ENCODE results near the gene MSMO1.
"Not testable (repeated sequence)": the region's sequence is repeated elsewhere in the genome, so short reads cannot be mapped to it uniquely, and the experiment has no call there.

DNA sequence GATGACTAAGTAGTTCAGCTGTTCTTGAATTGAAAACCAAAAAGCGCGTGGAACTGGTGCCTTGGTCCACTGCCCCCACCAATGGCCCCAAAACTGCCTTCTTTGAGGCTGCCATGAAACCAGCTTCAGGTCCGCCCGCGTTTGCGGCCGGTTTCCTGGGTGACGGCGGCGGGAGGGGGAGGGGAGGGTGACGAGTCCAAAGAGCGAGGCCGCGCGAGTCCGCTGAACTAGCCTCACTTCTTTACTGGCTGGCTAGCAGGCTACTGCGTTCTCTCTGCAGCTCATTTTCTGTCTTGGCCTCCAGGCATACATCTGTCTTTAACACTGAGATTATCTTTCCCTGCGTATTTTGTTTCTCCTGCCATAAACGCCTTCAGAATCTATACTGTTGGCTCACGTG, 47.9 kb upstream of the MSMO1 start:
- TF ChIP-seq, protein P1, sequence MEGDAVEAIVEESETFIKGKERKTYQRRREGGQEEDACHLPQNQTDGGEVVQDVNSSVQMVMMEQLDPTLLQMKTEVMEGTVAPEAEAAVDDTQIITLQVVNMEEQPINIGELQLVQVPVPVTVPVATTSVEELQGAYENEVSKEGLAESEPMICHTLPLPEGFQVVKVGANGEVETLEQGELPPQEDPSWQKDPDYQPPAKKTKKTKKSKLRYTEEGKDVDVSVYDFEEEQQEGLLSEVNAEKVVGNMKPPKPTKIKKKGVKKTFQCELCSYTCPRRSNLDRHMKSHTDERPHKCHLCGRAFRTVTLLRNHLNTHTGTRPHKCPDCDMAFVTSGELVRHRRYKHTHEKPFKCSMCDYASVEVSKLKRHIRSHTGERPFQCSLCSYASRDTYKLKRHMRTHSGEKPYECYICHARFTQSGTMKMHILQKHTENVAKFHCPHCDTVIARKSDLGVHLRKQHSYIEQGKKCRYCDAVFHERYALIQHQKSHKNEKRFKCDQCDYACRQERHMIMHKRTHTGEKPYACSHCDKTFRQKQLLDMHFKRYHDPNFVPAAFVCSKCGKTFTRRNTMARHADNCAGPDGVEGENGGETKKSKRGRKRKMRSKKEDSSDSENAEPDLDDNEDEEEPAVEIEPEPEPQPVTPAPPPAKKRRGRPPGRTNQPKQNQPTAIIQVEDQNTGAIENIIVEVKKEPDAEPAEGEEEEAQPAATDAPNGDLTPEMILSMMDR (IDR thresholded peaks at IDR 0.05), result not testable (repeated sequence)
- TF ChIP-seq POLR2A (IDR thresholded peaks at IDR 0.05), result not testable (repeated sequence)

All from tibial nerve (tissue), 3 donors.